WTC11 (cell line): ENCODE data around the gene SH3TC2. TPM values are rescaled to one million over a fixed set of nuclear protein-coding genes. Genes with fewer than 3 reads are reported as not detected.

ENCODE experiments used
- ATAC-seq: fragments of 200-7000 bp; cut with Tn5 transposase; 2 replicates; pipeline ENCODE4 v1.10.0; 2021; ENCODE audit warnings: mild to moderate bottlenecking, moderate library complexity
- CTCF ChIA-PET: fragments of 300-600 bp; sonication (Branson Sonifier 250); formaldehyde crosslinking; loops from one replicate; lab custom pipeline; 2021; ENCODE audit warnings: antibody characterized with exemption; lab: Charles Lee
- POLR2A ChIA-PET: fragments of 350-600 bp; sonication (Branson Sonifier 250); formaldehyde crosslinking; loops from one replicate; lab custom pipeline; 2021; ENCODE audit warnings: antibody characterized with exemption; lab: Charles Lee
- DNase-seq: peaks from one replicate; pipeline ENCODE4 v3.0.0; 2021; ENCODE audit warnings: low spot score
- H3K27ac Mint-ChIP-seq: 2 replicates; pipeline ENCODE4 v1.8.0; 2021; ENCODE audit warnings: mixed read lengths
- H3K27me3 Mint-ChIP-seq: 2 replicates; pipeline ENCODE4 v1.8.0; 2021; ENCODE audit warnings: low read depth, mild to moderate bottlenecking, moderate library complexity, mixed read lengths
- H3K36me3 Mint-ChIP-seq: 2 replicates; pipeline ENCODE4 v1.8.0; 2021; ENCODE audit warnings: mixed read lengths
- H3K4me1 Mint-ChIP-seq: 2 replicates; pipeline ENCODE4 v1.8.0; 2022; ENCODE audit warnings: mixed read lengths
- H3K4me3 Mint-ChIP-seq: 2 replicates; pipeline ENCODE4 v1.8.0; 2021; ENCODE audit warnings: mild to moderate bottlenecking, moderate library complexity, mixed read lengths
- H3K9me3 Mint-ChIP-seq: 2 replicates; pipeline ENCODE4 v1.8.0; 2021; ENCODE audit warnings: mixed read lengths
- ATF1 ChIP-seq: sonication (generic); formaldehyde crosslinking; IDR thresholded peaks from 2 replicates; pipeline ENCODE4 v1.8.1; 2023; ENCODE audit warnings: mild to moderate bottlenecking, moderate library complexity, missing genetic modification reagents
- ELF4 ChIP-seq: sonication (generic); formaldehyde crosslinking; IDR thresholded peaks from 2 replicates; pipeline ENCODE4 v1.8.1; 2022; ENCODE audit warnings: low read depth, mild to moderate bottlenecking, moderate library complexity, missing genetic modification reagents
- GRHL2 ChIP-seq: fragments of 250-450 bp; sonication (Bioruptor Pico); IDR thresholded peaks from 2 replicates; pipeline ENCODE4 v1.8.0; 2022; ENCODE audit warnings: mild to moderate bottlenecking, moderate library complexity; ENCODE audit not compliant: insufficient replicate concordance, severe bottlenecking
- JAZF1 ChIP-seq: fragments of 250-450 bp; sonication (Bioruptor Pico); IDR thresholded peaks from 2 replicates; pipeline ENCODE4 v1.9.0; 2021; ENCODE audit warnings: moderate library complexity, mild to moderate bottlenecking, inconsistent platforms
- JUN ChIP-seq: sonication (generic); formaldehyde crosslinking; IDR thresholded peaks from 2 replicates; pipeline ENCODE4 v1.8.0; 2023; ENCODE audit warnings: mild to moderate bottlenecking, missing genetic modification reagents
- NFATC4 ChIP-seq: fragments of 250-450 bp; sonication (Bioruptor Pico); IDR thresholded peaks from 2 replicates; pipeline ENCODE4 v1.9.0; 2021; ENCODE audit warnings: mild to moderate bottlenecking
- PRRX2 ChIP-seq: fragments of 250-450 bp; sonication (Bioruptor Pico); IDR thresholded peaks from 2 replicates; pipeline ENCODE4 v1.8.0; 2021; ENCODE audit warnings: mild to moderate bottlenecking
- RELA ChIP-seq: sonication (generic); formaldehyde crosslinking; IDR thresholded peaks from 2 replicates; pipeline ENCODE4 v1.8.1; 2022; ENCODE audit warnings: missing genetic modification reagents, mild to moderate bottlenecking, borderline replicate concordance
- SP1 ChIP-seq: sonication (generic); formaldehyde crosslinking; conservative IDR thresholded peaks from 2 replicates; pipeline ENCODE4 v1.8.1; 2022; ENCODE audit warnings: missing genetic modification reagents
- ZNF232 ChIP-seq: sonication (generic); formaldehyde crosslinking; IDR thresholded peaks from 2 replicates; pipeline ENCODE4 v1.8.0; 2022; ENCODE audit warnings: mild to moderate bottlenecking, missing genetic modification reagents
- total RNA-seq: library from RNA; stranded (reverse); gene quantifications from 3 replicates; pipeline ENCODE4 v1.2.3, GENCODE V29; 2021
- TF ChIP-seq, protein P1 (sequence below): sonication (generic); formaldehyde crosslinking; IDR thresholded peaks from 2 replicates; pipeline ENCODE4 v1.8.1; 2023; ENCODE audit warnings: mild to moderate bottlenecking, missing genetic modification reagents, borderline replicate concordance
- TF ChIP-seq, protein P2 (sequence below): sonication (generic); formaldehyde crosslinking; conservative IDR thresholded peaks from 2 replicates; pipeline ENCODE4 v1.8.1; 2022; ENCODE audit warnings: mild to moderate bottlenecking, missing genetic modification reagents
- TF ChIP-seq, protein P3 (sequence below): fragments of 250-450 bp; sonication (Bioruptor Pico); IDR thresholded peaks from 2 replicates; pipeline ENCODE4 v1.9.0; 2021; ENCODE audit warnings: mild to moderate bottlenecking
- TF ChIP-seq, protein P4 (sequence below): sonication (generic); formaldehyde crosslinking; IDR thresholded peaks from 2 replicates; pipeline ENCODE4 v1.8.0; 2023; ENCODE audit warnings: missing genetic modification reagents
- TF ChIP-seq, protein P5 (sequence below): sonication (generic); formaldehyde crosslinking; IDR thresholded peaks from 2 replicates; pipeline ENCODE4 v1.8.1; 2023; ENCODE audit warnings: mild to moderate bottlenecking, moderate library complexity, missing genetic modification reagents
- TF ChIP-seq, protein P6 (sequence below): sonication (generic); formaldehyde crosslinking; IDR thresholded peaks from 2 replicates; pipeline ENCODE4 v1.8.0; 2022; ENCODE audit warnings: mild to moderate bottlenecking, missing genetic modification reagents

SH3TC2 gene
- total RNA-seq, 1 experiment from 2014 or later: 0.61 TPM

DNA sequence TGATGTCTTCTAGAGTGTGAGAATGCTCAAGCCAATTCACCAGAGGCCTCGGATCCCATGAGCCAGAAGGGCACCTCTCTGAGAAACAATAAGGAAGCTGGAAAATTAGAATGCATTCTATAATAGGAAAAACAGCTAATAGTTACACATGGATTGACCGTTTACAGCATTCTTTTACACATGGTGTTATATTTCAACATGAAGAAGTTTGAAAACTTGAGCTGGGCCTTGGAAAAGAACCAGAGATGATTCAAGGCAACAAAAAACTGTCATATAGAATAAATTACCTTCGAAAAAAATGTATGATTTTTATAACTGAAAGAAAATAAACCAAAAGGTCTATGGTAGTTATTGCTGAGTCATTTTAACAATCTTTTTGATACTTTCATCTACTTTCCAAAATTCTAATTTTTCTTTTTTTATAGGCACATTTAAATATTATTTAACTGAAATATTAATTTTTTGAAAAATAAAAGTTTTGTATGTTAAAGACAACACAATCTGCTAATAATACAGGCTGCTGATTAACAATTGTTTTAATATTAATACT is 6.2 kb downstream of the SH3TC2 start:
- ATAC-seq: no peak
- Mint-ChIP-seq H3K4me3 (no peak overlapping the region), H3K27ac (no peak overlapping the region)
- TF ChIP-seq, protein P1, sequence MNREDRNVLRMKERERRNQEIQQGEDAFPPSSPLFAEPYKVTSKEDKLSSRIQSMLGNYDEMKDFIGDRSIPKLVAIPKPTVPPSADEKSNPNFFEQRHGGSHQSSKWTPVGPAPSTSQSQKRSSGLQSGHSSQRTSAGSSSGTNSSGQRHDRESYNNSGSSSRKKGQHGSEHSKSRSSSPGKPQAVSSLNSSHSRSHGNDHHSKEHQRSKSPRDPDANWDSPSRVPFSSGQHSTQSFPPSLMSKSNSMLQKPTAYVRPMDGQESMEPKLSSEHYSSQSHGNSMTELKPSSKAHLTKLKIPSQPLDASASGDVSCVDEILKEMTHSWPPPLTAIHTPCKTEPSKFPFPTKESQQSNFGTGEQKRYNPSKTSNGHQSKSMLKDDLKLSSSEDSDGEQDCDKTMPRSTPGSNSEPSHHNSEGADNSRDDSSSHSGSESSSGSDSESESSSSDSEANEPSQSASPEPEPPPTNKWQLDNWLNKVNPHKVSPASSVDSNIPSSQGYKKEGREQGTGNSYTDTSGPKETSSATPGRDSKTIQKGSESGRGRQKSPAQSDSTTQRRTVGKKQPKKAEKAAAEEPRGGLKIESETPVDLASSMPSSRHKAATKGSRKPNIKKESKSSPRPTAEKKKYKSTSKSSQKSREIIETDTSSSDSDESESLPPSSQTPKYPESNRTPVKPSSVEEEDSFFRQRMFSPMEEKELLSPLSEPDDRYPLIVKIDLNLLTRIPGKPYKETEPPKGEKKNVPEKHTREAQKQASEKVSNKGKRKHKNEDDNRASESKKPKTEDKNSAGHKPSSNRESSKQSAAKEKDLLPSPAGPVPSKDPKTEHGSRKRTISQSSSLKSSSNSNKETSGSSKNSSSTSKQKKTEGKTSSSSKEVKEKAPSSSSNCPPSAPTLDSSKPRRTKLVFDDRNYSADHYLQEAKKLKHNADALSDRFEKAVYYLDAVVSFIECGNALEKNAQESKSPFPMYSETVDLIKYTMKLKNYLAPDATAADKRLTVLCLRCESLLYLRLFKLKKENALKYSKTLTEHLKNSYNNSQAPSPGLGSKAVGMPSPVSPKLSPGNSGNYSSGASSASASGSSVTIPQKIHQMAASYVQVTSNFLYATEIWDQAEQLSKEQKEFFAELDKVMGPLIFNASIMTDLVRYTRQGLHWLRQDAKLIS: no peak
- TF ChIP-seq ZNF232 (no peak), ELF4 (CRISPR knock-in tag) (no peak), PRRX2 (CRISPR knock-in tag) (no peak), RELA (CRISPR knock-in tag) (no peak), GRHL2 (CRISPR knock-in tag) (no peak), NFATC4 (no peak), JAZF1 (CRISPR knock-in tag) (no peak), JUN (CRISPR knock-in tag) (no peak), ATF1 (no peak), SP1 (CRISPR knock-in tag) (no peak)
- TF ChIP-seq, protein P2, sequence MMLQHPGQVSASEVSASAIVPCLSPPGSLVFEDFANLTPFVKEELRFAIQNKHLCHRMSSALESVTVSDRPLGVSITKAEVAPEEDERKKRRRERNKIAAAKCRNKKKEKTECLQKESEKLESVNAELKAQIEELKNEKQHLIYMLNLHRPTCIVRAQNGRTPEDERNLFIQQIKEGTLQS (CRISPR knock-in tag): no peak
- TF ChIP-seq, protein P3, sequence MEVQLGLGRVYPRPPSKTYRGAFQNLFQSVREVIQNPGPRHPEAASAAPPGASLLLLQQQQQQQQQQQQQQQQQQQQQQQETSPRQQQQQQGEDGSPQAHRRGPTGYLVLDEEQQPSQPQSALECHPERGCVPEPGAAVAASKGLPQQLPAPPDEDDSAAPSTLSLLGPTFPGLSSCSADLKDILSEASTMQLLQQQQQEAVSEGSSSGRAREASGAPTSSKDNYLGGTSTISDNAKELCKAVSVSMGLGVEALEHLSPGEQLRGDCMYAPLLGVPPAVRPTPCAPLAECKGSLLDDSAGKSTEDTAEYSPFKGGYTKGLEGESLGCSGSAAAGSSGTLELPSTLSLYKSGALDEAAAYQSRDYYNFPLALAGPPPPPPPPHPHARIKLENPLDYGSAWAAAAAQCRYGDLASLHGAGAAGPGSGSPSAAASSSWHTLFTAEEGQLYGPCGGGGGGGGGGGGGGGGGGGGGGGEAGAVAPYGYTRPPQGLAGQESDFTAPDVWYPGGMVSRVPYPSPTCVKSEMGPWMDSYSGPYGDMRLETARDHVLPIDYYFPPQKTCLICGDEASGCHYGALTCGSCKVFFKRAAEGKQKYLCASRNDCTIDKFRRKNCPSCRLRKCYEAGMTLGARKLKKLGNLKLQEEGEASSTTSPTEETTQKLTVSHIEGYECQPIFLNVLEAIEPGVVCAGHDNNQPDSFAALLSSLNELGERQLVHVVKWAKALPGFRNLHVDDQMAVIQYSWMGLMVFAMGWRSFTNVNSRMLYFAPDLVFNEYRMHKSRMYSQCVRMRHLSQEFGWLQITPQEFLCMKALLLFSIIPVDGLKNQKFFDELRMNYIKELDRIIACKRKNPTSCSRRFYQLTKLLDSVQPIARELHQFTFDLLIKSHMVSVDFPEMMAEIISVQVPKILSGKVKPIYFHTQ (CRISPR knock-in tag): no peak
- TF ChIP-seq, protein P4, sequence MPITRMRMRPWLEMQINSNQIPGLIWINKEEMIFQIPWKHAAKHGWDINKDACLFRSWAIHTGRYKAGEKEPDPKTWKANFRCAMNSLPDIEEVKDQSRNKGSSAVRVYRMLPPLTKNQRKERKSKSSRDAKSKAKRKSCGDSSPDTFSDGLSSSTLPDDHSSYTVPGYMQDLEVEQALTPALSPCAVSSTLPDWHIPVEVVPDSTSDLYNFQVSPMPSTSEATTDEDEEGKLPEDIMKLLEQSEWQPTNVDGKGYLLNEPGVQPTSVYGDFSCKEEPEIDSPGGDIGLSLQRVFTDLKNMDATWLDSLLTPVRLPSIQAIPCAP (CRISPR knock-in tag): no peak
- TF ChIP-seq, protein P5, sequence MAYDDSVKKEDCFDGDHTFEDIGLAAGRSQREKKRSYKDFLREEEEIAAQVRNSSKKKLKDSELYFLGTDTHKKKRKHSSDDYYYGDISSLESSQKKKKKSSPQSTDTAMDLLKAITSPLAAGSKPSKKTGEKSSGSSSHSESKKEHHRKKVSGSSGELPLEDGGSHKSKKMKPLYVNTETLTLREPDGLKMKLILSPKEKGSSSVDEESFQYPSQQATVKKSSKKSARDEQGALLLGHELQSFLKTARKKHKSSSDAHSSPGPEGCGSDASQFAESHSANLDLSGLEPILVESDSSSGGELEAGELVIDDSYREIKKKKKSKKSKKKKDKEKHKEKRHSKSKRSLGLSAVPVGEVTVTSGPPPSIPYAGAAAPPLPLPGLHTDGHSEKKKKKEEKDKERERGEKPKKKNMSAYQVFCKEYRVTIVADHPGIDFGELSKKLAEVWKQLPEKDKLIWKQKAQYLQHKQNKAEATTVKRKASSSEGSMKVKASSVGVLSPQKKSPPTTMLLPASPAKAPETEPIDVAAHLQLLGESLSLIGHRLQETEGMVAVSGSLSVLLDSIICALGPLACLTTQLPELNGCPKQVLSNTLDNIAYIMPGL (CRISPR knock-in tag): no peak
- TF ChIP-seq, protein P6, sequence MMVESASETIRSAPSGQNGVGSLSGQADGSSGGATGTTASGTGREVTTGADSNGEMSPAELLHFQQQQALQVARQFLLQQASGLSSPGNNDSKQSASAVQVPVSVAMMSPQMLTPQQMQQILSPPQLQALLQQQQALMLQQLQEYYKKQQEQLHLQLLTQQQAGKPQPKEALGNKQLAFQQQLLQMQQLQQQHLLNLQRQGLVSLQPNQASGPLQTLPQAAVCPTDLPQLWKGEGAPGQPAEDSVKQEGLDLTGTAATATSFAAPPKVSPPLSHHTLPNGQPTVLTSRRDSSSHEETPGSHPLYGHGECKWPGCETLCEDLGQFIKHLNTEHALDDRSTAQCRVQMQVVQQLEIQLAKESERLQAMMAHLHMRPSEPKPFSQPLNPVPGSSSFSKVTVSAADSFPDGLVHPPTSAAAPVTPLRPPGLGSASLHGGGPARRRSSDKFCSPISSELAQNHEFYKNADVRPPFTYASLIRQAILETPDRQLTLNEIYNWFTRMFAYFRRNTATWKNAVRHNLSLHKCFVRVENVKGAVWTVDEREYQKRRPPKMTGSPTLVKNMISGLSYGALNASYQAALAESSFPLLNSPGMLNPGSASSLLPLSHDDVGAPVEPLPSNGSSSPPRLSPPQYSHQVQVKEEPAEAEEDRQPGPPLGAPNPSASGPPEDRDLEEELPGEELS (CRISPR knock-in tag): no peak
- TF ChIP-seq, all 79 proteins: peak for 0
- CTCF ChIA-PET: no interaction called here
- H3K27me3 Mint-ChIP-seq: no peaks in the 10 kb centered on the region; the same call in 1 of the 2 replicates
- H3K36me3 Mint-ChIP-seq: peaks cover 5% of the 10 kb centered on the region
- no peak for DNase-seq
- POLR2A ChIA-PET: no interaction called here
- H3K4me1 Mint-ChIP-seq: no peaks in the 10 kb centered on the region
- H3K9me3 Mint-ChIP-seq: peaks cover 30% of the 10 kb centered on the region
